Mononuclear cell (primary cell): ENCODE measurements around the gene PRRT2. TPM values are rescaled to one million over a fixed set of nuclear protein-coding genes. Genes with fewer than 3 reads are reported as not detected.
A peak's percentile ranks its signal among the peaks of the same experiment; 100 is the strongest.

Experiments used
- H3K27me3 ChIP-seq: 2 replicates; pipeline ENCODE4 v1.6.0; 2011; ENCODE audit warnings: low read length, control low read depth; ENCODE audit not compliant: insufficient read depth
- H3K4me1 ChIP-seq: 2 replicates; pipeline ENCODE4 v1.5.1; 2011; ENCODE audit warnings: mild to moderate bottlenecking, low read length, control low read depth; ENCODE audit not compliant: insufficient read depth
- H3K4me3 ChIP-seq: 2 replicates; pipeline ENCODE4 v1.5.1; 2011; ENCODE audit warnings: mild to moderate bottlenecking, low read length, moderate library complexity
- H3K9me3 ChIP-seq: 2 replicates; pipeline ENCODE4 v1.5.1; 2011; ENCODE audit warnings: low read depth, mild to moderate bottlenecking, control low read depth, low read length
- total RNA-seq: library from RNA; depleted of rRNA; stranded (reverse); fragments of >200 nt; gene quantifications from one replicate; pipeline ENCODE4 v1.2.3, GENCODE V29; 2012

PRRT2 gene
- total RNA-seq, 1 donor: 0.52 TPM

DNA sequence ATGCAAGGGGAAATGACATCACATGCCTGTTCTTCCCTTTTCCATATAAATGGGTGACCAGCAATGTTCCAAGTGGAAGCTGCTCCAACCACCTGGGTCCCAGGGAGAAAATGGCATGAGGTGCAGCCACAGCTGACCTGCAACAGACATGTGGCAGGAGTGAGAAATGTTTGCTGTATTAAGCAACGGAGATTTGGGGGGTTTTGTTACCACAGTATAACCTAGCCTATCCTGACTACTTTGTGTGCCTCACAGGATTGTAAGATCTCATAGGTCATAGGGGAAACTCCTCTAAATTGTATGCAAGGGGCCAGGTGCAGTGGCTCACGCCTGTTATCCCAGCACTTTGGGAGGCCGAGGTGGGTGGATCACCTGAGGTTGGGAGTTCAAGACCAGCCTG, 39.0 kb downstream of the PRRT2 start:
- Histone ChIP-seq H3K27me3 (no peaks in the 10 kb centered on the region), H3K4me1 (no peaks in the 10 kb centered on the region), H3K4me3 (no peak overlapping the region), H3K9me3 (no peaks in the 10 kb centered on the region)

DNA sequence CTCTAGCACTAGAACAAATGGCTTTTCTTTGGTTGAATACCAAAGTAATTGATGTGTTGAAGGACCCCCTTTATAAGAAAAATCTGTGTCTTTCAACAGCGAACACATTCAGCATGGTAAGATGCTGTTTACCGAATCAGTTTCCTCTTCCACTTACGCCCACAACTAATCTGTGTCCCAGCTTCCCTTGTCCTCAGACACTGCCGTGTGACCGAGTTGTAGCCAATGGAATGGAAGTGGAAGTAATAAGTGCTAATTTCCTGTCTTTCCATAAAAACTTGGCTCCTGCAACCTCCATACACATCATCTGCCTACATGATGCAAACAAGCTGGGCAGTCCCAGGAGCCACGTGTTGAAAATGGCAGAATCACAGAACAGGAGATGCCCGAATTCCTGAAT, 40.7 kb downstream of the PRRT2 start:
- Histone ChIP-seq H3K27me3 (no peaks in the 10 kb centered on the region), H3K4me3 (no peak overlapping the region), H3K9me3 (no peaks in the 10 kb centered on the region), H3K4me1 (no peaks in the 10 kb centered on the region)

DNA sequence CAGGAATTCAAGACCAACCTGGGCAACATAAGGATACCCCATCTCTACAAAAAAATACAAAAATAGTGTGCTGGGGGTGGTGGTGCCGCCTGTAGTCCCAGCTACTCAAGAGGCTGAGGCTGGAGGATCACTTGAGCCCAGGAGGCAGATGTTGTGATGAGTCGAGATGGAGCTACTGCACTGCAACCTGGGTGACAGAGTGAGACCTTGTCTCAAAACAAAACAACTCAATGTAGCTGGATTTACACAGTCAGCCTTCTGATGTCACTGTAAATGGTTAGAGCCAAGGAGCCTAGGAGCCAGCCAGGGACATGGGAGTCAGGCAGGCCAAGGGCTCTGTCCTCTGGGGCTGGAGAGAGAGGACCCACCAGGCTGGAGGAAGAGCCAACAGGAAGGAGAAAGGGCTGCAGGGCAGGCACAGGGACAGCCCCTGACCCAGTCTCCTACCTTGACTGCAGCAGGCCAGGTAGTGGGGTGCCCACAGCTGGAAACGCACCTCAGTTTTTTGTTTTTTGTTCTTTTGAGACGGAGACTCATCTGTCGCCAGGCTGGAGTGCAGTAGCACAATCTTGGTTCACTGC, 42.6 kb downstream of the PRRT2 start:
- H3K4me3 ChIP-seq: no peak overlapping the region
- no peaks in the 10 kb centered on the region for H3K27me3 ChIP-seq

DNA sequence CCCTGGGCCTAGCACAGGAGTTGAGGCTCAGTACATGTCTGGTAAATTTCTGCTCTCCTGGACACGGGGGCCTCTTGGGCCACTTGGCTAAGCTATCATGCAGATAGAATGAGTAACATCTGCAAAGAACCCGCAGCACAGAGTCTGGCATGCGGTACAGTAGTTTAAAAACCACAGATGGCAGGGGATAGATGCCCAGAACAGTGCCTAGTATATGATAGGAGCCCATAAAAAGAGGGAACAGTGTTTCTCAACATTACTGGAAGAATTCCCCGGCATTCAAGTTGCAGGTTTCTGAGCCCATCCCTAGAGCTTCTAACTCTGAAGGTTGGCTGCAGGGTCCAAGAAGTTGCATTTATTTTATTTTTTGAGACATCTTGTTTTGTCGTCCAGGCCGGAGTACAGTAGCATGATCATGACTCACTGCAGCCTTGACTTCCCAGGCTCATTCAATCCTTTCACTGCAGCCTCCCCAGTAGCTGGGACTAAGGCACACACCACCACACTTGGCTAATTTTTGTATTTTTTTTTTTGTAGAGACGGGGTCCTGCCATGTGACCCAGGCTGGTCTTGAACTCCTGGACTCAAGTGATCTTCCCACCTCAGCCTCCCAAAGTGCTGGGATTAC, 45.3 kb downstream of the PRRT2 start:
- H3K4me1 ChIP-seq: peaks cover 20% of the 10 kb centered on the region
- no peaks in the 10 kb centered on the region for H3K9me3 ChIP-seq
- H3K4me3 ChIP-seq: no peak overlapping the region
- H3K27me3 ChIP-seq: no peaks in the 10 kb centered on the region

More for the DNA sequence above, 42.6 kb downstream of the PRRT2 start:
- H3K9me3 ChIP-seq: no peaks in the 10 kb centered on the region
- no peaks in the 10 kb centered on the region for H3K4me1 ChIP-seq

DNA sequence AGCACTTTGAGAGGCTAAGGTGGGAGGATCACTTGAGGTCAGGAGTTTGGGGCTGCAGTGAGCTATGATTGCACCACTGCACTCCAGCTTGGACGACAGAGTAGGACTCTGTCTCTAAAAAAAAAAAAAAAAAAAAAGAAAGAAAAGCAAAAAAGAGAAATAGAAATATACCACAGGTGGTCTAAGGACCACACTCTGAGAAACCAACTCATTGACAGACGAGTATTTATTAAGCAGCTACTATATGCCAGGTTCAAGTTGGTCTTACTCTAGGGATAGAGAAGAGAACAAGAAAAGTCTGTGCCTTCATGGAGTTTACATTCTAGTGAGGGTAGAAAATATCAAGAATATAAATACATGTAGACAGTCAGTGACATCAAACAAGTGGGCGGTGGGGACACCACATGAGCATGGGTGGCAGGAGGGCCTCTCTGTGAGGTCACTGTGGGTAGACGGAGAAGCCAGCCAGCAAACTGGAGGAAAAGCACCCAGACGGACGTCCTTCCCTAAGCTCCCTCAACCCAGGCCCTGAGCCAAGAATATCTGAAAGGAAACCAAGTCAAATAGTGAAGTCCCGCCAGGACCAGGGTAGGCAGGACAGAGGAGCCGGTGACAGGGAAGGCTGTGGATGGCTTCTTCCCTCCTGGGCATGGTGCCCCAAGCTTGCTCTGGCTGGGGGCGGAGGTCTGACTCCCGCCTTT, 46.3 kb downstream of the PRRT2 start:
- no peak overlapping the region for H3K4me3 ChIP-seq
- no peaks in the 10 kb centered on the region for H3K27me3 ChIP-seq
- peaks cover 24% of the 10 kb centered on the region for H3K4me1 ChIP-seq
- H3K9me3 ChIP-seq: no peaks in the 10 kb centered on the region

DNA sequence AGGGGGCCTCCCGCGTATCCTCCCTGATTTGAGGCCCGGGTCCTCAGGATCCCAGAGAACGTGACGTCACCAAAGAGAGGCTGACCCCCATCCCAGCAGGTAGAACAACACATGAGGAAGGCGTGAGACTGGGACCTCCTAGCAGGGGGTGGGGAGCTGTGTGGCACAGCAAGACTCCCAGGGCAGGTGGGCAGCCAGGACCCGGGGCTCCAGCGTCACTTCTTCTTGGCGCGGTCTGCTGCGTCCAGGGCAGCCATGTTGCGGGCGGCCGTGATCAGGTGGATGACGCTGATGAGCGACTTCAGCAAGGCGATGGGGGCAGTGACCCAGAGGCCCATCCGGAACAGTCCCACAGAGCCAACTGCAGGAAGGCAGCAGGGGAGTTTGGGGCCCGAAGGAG, 47.0 kb downstream of the PRRT2 start:
- no peak overlapping the region for H3K4me3 ChIP-seq
- H3K4me1 ChIP-seq: peaks cover 29% of the 10 kb centered on the region
- H3K9me3 ChIP-seq: no peaks in the 10 kb centered on the region
- no peaks in the 10 kb centered on the region for H3K27me3 ChIP-seq

DNA sequence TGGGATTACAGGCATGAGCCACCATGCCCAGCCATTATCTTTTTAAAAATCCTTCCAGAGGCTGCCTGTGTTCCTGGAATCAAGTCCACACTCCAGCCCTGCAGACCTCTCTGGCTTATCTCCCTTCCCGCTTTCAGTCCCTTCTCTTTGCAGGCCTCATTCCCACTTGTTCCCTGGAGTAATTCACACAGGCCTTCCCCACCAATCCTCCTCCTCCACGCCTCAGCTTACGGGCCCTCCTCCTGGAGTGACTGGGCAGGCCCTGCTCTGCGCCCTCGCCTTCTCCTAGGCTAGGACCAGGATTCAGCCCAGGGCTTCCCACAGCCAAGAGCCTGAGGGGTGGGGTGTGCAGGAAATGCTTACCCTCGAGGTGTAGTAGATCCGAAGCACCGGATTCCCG, 48.2 kb downstream of the PRRT2 start:
- Histone ChIP-seq H3K9me3 (no peaks in the 10 kb centered on the region), H3K27me3 (no peaks in the 10 kb centered on the region), H3K4me3 (no peak overlapping the region), H3K4me1 (peaks cover 29% of the 10 kb centered on the region)

DNA sequence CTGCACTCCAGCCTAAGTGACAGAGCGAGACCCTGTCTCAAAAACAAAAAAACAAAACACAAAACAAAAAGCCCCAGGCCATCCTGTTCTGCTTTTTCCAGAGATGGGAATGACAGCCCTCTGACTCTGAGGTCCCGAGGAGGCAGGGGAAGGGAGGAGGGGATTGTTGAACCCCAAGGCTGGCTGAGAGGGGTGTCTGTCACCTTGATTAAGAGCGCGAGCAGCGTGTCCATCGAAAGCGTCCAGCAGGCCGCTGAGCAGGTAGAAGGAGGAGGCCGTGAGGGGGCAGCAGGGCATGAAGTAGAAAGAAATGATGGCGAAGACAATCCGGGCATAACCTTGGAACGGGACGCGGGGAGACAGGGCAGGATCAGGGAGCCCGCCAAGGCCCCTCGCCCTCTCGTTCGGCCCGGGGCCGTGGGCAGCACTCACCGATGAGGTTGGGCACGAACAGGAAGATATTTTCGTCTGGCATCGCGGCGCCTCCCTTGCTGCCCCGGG, 50.4 kb downstream of the PRRT2 start:
- H3K4me1 ChIP-seq: peaks cover 29% of the 10 kb centered on the region
- no peaks in the 10 kb centered on the region for H3K27me3 ChIP-seq
- no peaks in the 10 kb centered on the region for H3K9me3 ChIP-seq
- H3K4me3 ChIP-seq: peak overlapping the region; percentile 90

DNA sequence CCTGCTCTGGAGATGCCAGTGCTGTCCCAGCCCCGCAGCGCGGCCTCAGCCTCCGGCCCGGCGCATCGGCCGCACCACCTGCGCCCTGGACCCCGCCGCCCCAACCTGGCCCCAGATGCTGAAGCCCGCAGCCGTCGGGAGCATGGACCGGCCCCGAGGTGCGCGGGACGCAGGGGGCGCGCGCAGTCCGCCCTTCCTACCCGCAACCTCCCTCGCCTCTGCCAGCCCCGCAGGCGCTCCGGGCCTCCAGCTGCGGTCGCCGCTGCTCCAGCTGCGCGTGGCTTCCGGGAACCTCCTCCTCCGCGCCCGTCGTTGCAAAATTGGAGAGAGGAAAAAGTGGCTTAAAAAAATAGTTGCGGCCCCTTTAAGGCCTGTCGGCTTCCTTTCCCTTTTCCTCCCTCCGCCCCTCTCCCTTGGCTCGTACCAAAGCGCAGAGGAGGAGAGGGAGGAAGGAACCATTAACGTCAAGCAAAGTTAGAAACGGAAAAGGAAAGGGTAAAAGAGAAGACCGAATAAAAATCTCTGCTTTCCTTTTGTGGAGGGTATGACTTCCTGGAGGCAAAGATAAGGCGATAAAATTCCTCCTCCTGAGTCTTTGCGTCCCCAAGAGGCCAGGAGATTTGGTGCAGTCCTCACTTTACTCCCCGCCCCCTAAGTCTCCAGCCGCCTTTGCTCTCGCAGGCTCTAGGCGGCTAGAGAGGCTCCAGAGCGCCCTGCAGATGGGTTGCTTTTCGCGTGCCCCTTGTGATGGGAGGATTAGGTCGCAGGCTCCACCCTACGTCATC, 51.1 kb downstream of the PRRT2 start, which contains the start of gene CDIPT:
Gene CDIPT (minus strand): TSS at position 343 of the 785 bp plus-strand sequence. CDS start 369 bp downstream, outside the sequence.
- no peaks in the 10 kb centered on the region for H3K9me3 ChIP-seq
- no peaks in the 10 kb centered on the region for H3K27me3 ChIP-seq
- peaks cover 29% of the 10 kb centered on the region for H3K4me1 ChIP-seq
- H3K4me3 ChIP-seq: peak within 1 kb of the TSS; percentile 90

DNA sequence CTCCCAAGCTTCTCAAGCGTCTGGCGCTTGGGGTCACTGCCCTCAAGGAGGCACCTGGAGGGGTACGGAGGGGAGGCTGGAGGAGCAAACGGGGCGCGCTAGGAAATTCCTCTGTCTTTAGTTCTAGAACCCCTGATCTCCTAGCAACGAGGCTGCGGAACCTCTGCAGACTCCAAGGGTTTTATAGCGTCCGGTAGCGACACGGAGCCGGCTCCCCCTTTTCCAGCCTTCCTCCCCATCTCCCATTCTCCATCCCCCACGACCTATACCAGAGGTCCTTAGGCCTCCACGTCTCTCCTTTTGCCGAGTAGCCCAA, 51.6 kb downstream of the PRRT2 start:
- H3K4me1 ChIP-seq: peaks cover 29% of the 10 kb centered on the region
- H3K4me3 ChIP-seq: no peak overlapping the region
- H3K9me3 ChIP-seq: no peaks in the 10 kb centered on the region
- no peaks in the 10 kb centered on the region for H3K27me3 ChIP-seq

DNA sequence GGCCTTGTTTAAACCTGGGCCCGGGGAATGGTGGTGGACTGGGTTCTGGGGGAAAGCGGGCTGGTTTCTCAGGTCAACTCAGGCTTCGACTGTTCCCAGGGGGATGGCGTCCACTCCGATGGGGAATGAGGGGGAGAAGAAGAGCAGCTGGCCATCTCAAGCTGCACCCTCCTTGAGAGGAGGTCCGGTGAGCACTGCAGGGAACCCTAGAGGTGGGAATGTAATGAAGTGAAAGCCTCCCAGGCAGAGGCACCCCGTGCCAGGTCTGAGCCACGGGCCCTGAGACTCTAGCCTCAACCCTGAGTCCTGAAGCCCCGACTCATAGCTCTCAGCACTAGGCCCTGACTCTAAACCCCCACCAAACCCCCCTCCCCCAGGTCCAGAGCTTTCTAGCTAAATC, 52.2 kb downstream of the PRRT2 start:
- H3K4me3 ChIP-seq: no peak overlapping the region

More for the DNA sequence above, 52.2 kb downstream of the PRRT2 start:
- H3K9me3 ChIP-seq: no peaks in the 10 kb centered on the region
- no peaks in the 10 kb centered on the region for H3K27me3 ChIP-seq
- H3K4me1 ChIP-seq: peaks cover 29% of the 10 kb centered on the region

Other genes starting within 250 kb of the PRRT2 start
- 29.7 TPM for gene SPN, start 148.9 kb upstream of the PRRT2 start, total RNA-seq
- 0.21 TPM for gene QPRT, start 133.0 kb upstream of the PRRT2 start, total RNA-seq
- gene C16orf54, start 66.2 kb upstream of the PRRT2 start, total RNA-seq: 87.9 TPM
- not detected for gene ZG16, start 33.9 kb upstream of the PRRT2 start, total RNA-seq
- gene KIF22, start 21.4 kb upstream of the PRRT2 start, total RNA-seq: 78.5 TPM
- 132 TPM for gene MAZ, start 5.7 kb upstream of the PRRT2 start, total RNA-seq
- 14.4 TPM for gene PAGR1, start 4.0 kb downstream of the PRRT2 start, total RNA-seq
- 75.6 TPM for gene MVP, start 8.3 kb downstream of the PRRT2 start, total RNA-seq
- gene CDIPT, start 51.0 kb downstream of the PRRT2 start, total RNA-seq: 22.1 TPM
- gene SEZ6L2, start 87.4 kb downstream of the PRRT2 start, total RNA-seq: under 0.01 TPM
- gene ASPHD1, start 88.3 kb downstream of the PRRT2 start, total RNA-seq: not detected
- 21.5 TPM for gene KCTD13, start 114.0 kb downstream of the PRRT2 start, total RNA-seq
- gene TMEM219, start 149.9 kb downstream of the PRRT2 start, total RNA-seq: 61.1 TPM
- 10.5 TPM for gene TAOK2, start 161.7 kb downstream of the PRRT2 start, total RNA-seq
- 3.9 TPM for gene HIRIP3, start 183.4 kb downstream of the PRRT2 start, total RNA-seq
- 32.0 TPM for gene INO80E, start 184.0 kb downstream of the PRRT2 start, total RNA-seq
- gene DOC2A, start 198.8 kb downstream of the PRRT2 start, total RNA-seq: not detected
- gene C16orf92, start 211.0 kb downstream of the PRRT2 start, total RNA-seq: not detected
- gene TLCD3B, start 219.1 kb downstream of the PRRT2 start, total RNA-seq: not detected